Trophoblast cell (in vitro differentiated cells and primary cell): ENCODE data around the gene SSBP3.

Source experiments
- DNase-seq, 2 donors: peaks; one replicate each; pipeline ENCODE4 v3.0.0-alpha.2; 2016
- H2AFZ ChIP-seq: 2 replicates; pipeline ENCODE4 v1.6.1; 2013; ENCODE audit warnings: low read length, moderate library complexity, mild to moderate bottlenecking; ENCODE audit not compliant: insufficient read depth, poor library complexity
- H2AK5ac ChIP-seq: 2 replicates; pipeline ENCODE4 v1.6.1; 2013; ENCODE audit warnings: mild to moderate bottlenecking, low read length
- H2BK120ac ChIP-seq: 2 replicates; pipeline ENCODE4 v1.6.1; 2013; ENCODE audit warnings: low read length, mild to moderate bottlenecking, moderate library complexity; ENCODE audit not compliant: insufficient read depth, poor library complexity
- H2BK12ac ChIP-seq: 2 replicates; pipeline ENCODE4 v1.6.1; 2013; ENCODE audit warnings: mild to moderate bottlenecking, low read length, moderate library complexity
- H2BK5ac ChIP-seq: 2 replicates; pipeline ENCODE4 v1.6.1; 2013; ENCODE audit warnings: low read length, low read depth, moderate library complexity, mild to moderate bottlenecking; ENCODE audit not compliant: poor library complexity
- H3K14ac ChIP-seq: 2 replicates; pipeline ENCODE4 v1.6.1; 2013; ENCODE audit warnings: mild to moderate bottlenecking, low read length
- H3K18ac ChIP-seq: 2 replicates; pipeline ENCODE4 v1.6.1; 2013; ENCODE audit warnings: mild to moderate bottlenecking, low read length
- H3K23ac ChIP-seq: 2 replicates; pipeline ENCODE4 v1.6.1; 2013; ENCODE audit warnings: low read length
- H3K27ac ChIP-seq: 2 replicates; pipeline ENCODE4 v1.5.1; 2013; ENCODE audit warnings: low read depth, mild to moderate bottlenecking, inconsistent platforms, low read length, moderate library complexity
- H3K27me3 ChIP-seq: 2 replicates; pipeline ENCODE4 v1.6.1; 2013; ENCODE audit warnings: inconsistent platforms, mild to moderate bottlenecking, low read length, moderate library complexity; ENCODE audit not compliant: insufficient read depth
- H3K36me3 ChIP-seq, 2 experiments: 1 replicate in 1 of 2; 2 replicates in 1 of 2; pipeline ENCODE4 v1.6.1; 2013; ENCODE audit warnings: low read length in 2 of 2, mild to moderate bottlenecking in 2 of 2, moderate library complexity in 1 of 2; ENCODE audit not compliant: insufficient read depth in 2 of 2, control insufficient read depth in 1 of 2
- H3K4ac ChIP-seq: 2 replicates; pipeline ENCODE4 v1.6.1; 2013; ENCODE audit warnings: low read depth, mild to moderate bottlenecking, low read length, moderate library complexity
- H3K4me1 ChIP-seq, 2 experiments: 1 replicate in 1 of 2; 2 replicates in 1 of 2; pipeline ENCODE4 v1.6.1; 2013; ENCODE audit warnings: low read length in 2 of 2, mild to moderate bottlenecking in 2 of 2, moderate library complexity in 1 of 2; ENCODE audit not compliant: insufficient read depth in 2 of 2, control insufficient read depth in 1 of 2
- H3K4me2 ChIP-seq: 2 replicates; pipeline ENCODE4 v1.6.1; 2013; ENCODE audit warnings: inconsistent platforms, mild to moderate bottlenecking, low read length, moderate library complexity
- H3K4me3 ChIP-seq: 2 replicates; pipeline ENCODE4 v1.5.1; 2013; ENCODE audit warnings: mild to moderate bottlenecking, low read depth, low read length, inconsistent platforms
- H3K79me1 ChIP-seq: one replicate; pipeline ENCODE4 v1.6.1; 2013; ENCODE audit warnings: low read length
- H3K79me2 ChIP-seq: 2 replicates; pipeline ENCODE4 v1.6.1; 2013; ENCODE audit warnings: low read length, mild to moderate bottlenecking; ENCODE audit not compliant: control insufficient read depth, insufficient read depth, poor library complexity
- H3K9ac ChIP-seq: 2 replicates; pipeline ENCODE4 v1.6.1; 2013; ENCODE audit warnings: mild to moderate bottlenecking, low read length
- H3K9me3 ChIP-seq: 2 replicates; pipeline ENCODE4 v1.6.1; 2013; ENCODE audit warnings: low read depth, mild to moderate bottlenecking, control low read depth, inconsistent platforms, low read length; ENCODE audit not compliant: insufficient read depth
- H4K12ac ChIP-seq: 2 replicates; pipeline ENCODE4 v1.6.1; 2013; ENCODE audit warnings: low read depth, mild to moderate bottlenecking, low read length, moderate library complexity
- H4K8ac ChIP-seq: 2 replicates; pipeline ENCODE4 v1.6.1; 2013; ENCODE audit warnings: low read depth, mild to moderate bottlenecking, low read length, moderate library complexity
- H4K91ac ChIP-seq: one replicate; pipeline ENCODE4 v1.6.1; 2013; ENCODE audit warnings: low read depth, mild to moderate bottlenecking, low read length, moderate library complexity
- WGBS: extraction: QIAGEN DNeasy Blood & Tissue Kit; methylation state at CpG from one replicate; pipeline ENCODE4 v1.1.7; 2013; ENCODE audit warnings: missing lambda C conversion rate; ENCODE audit not compliant: insufficient read length, insufficient coverage; ENCODE audit errors: extremely low coverage; 5-methylcytosine and 5-hydroxymethylcytosine counted together

SSBP3 gene

GRCh38 chr1:54336116-54336515 lies 70.1 kb downstream of the SSBP3 start:
- peak overlapping the region; percentile 25 for H4K91ac ChIP-seq
- H3K18ac ChIP-seq, result peak overlapping the region; percentile 42
- no peaks in the 10 kb centered on the region for H3K9me3 ChIP-seq
- H2BK5ac ChIP-seq, result no peak overlapping the region
- peaks cover 4% of the 10 kb centered on the region for H3K79me2 ChIP-seq
- no peak for DNase-seq
- peak overlapping the region; percentile 28 for H2AK5ac ChIP-seq
- no peaks in the 10 kb centered on the region for H3K27me3 ChIP-seq
- H4K12ac ChIP-seq, result no peak overlapping the region
- peak overlapping the region; percentile 12 for H3K14ac ChIP-seq
- no peak overlapping the region for H3K23ac ChIP-seq
- H4K8ac ChIP-seq, result no peak overlapping the region
- H2AFZ ChIP-seq, result peak overlapping the region; percentile 25
- H3K4me2 ChIP-seq, result no peak overlapping the region
- WGBS, result no CpG with 5 or more reads among the region's 5 CpGs
- H3K9ac ChIP-seq, result no peak overlapping the region
- H3K4me3 ChIP-seq, result no peak overlapping the region
- H3K27ac ChIP-seq, result peak overlapping the region; percentile 4
- peak overlapping the region; percentile 30 for H2BK12ac ChIP-seq
- peak overlapping the region; percentile 17 for H3K4ac ChIP-seq
- peaks cover 40 to 48% of the 10 kb centered on the region in 2 experiments for H3K4me1 ChIP-seq
- peaks cover 10% of the 10 kb centered on the region for H3K79me1 ChIP-seq
- H2BK120ac ChIP-seq, result no peak overlapping the region
- H3K36me3 ChIP-seq, result peaks cover 6 to 13% of the 10 kb centered on the region in 2 experiments

GRCh38 chr1:54335755-54336108 lies 70.5 kb downstream of the SSBP3 start:
- H2BK5ac ChIP-seq, result peak overlapping the region; percentile 32
- peak; percentile 27 to 47 for DNase-seq
- no peaks in the 10 kb centered on the region for H3K9me3 ChIP-seq
- no peak overlapping the region for H3K9ac ChIP-seq
- H3K18ac ChIP-seq, result no peak overlapping the region
- peaks cover 36 to 46% of the 10 kb centered on the region in 2 experiments for H3K4me1 ChIP-seq
- H3K27me3 ChIP-seq, result no peaks in the 10 kb centered on the region
- peak overlapping the region; percentile 50 for H2BK120ac ChIP-seq
- H3K27ac ChIP-seq, result peak overlapping the region; percentile 87
- peaks cover 10% of the 10 kb centered on the region for H3K79me1 ChIP-seq
- H2AK5ac ChIP-seq, result no peak overlapping the region
- no peak overlapping the region for H3K4ac ChIP-seq
- H3K14ac ChIP-seq, result peak overlapping the region; percentile 43
- H4K8ac ChIP-seq, result peak overlapping the region; percentile 25
- H3K4me3 ChIP-seq, result no peak overlapping the region
- H3K23ac ChIP-seq, result no peak overlapping the region
- no CpG with 5 or more reads among the region's 7 CpGs for WGBS
- H3K79me2 ChIP-seq, result peaks cover 4% of the 10 kb centered on the region
- no peak overlapping the region for H2BK12ac ChIP-seq
- H4K91ac ChIP-seq, result peak overlapping the region; percentile 58
- H2AFZ ChIP-seq, result no peak overlapping the region
- no peak overlapping the region for H4K12ac ChIP-seq
- H3K4me2 ChIP-seq, result peak overlapping the region; percentile 32
- H3K36me3 ChIP-seq, result peaks cover 6 to 9% of the 10 kb centered on the region in 2 experiments

- no CpG with 5 or more reads among the region's 13 CpGs for WGBS
- H3K18ac ChIP-seq, result no peak overlapping the region
Measured at GRCh38 chr1:54335011-54335754, 71.0 kb downstream of the SSBP3 start.

DNA sequence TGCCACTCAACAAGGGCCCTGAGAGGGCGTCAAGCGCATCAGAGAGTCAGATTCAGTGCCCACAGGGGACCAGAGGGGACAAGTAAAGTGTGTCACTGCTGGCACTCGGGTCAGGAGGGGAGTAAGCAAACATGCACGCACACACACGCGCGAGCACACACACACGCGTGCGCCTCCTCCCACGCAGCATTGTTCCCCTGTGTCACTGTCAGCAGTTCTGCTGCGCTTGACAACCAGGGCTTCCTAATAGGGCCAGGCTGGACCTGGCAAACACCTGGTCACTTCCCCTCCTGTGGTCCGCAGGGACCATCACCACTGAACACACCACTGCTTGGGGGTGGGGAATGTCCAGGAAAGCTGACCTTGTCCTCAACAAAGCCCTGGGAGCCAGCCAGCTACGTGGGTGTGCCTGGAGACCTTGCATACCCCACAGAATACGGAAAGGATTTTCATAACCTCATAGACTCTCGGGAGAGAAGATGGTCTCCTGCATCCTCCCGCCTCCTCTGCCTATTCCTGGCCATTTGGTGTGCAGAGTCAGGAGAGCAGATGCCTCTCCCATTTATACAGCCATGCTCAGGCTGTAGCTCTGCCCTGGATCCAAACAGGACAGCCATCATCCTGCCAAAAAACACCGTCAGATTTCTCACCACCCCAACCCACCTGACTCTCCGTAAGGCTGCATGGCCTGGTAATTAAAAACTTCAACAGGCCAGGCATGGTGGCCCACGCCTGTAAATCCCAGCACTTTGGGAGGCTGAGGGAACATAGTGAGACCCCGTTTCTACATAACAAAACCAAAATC lies 73.2 kb downstream of the SSBP3 start:
- H3K4ac ChIP-seq, result peak overlapping the region; percentile 20
- no peak for DNase-seq
- peaks cover 37 to 57% of the 10 kb centered on the region in 2 experiments for H3K4me1 ChIP-seq
- peaks cover 7 to 10% of the 10 kb centered on the region in 2 experiments for H3K36me3 ChIP-seq
- H3K14ac ChIP-seq, result no peak overlapping the region
- H3K27ac ChIP-seq, result no peak overlapping the region
- no peak overlapping the region for H3K4me2 ChIP-seq
- H4K91ac ChIP-seq, result no peak overlapping the region
- H2BK120ac ChIP-seq, result no peak overlapping the region
- no CpG with 5 or more reads among the region's 21 CpGs for WGBS
- no peak overlapping the region for H2BK5ac ChIP-seq
- no peak overlapping the region for H3K18ac ChIP-seq
- peak overlapping the region; percentile 3 for H3K4me3 ChIP-seq
- H2AK5ac ChIP-seq, result no peak overlapping the region
- peaks cover 10% of the 10 kb centered on the region for H3K79me1 ChIP-seq
- H4K8ac ChIP-seq, result no peak overlapping the region
- no peak overlapping the region for H4K12ac ChIP-seq
- H3K27me3 ChIP-seq, result no peaks in the 10 kb centered on the region
- H3K9me3 ChIP-seq, result no peaks in the 10 kb centered on the region
- H3K79me2 ChIP-seq, result peaks cover 9% of the 10 kb centered on the region
- no peak overlapping the region for H2AFZ ChIP-seq
- no peak overlapping the region for H2BK12ac ChIP-seq
- H3K23ac ChIP-seq, result no peak overlapping the region
- no peak overlapping the region for H3K9ac ChIP-seq

More at GRCh38 chr1:54335011-54335754, 71.0 kb downstream of the SSBP3 start:
- Histone ChIP-seq H3K27me3 (no peaks in the 10 kb centered on the region), H3K4me1 (peaks cover 35 to 49% of the 10 kb centered on the region in 2 experiments), H3K4me2 (peak overlapping the region; percentile 32), H2BK5ac (peak overlapping the region; percentile 32), H3K4ac (peak overlapping the region; percentile 54), H2BK12ac (peak overlapping the region; percentile 7), H3K9ac (no peak overlapping the region), H3K79me1 (peaks cover 10% of the 10 kb centered on the region), H4K8ac (peak overlapping the region; percentile 25), H3K4me3 (no peak overlapping the region), H2BK120ac (peak overlapping the region; percentile 50), H3K79me2 (peaks cover 8% of the 10 kb centered on the region), H3K36me3 (peaks cover 6 to 8% of the 10 kb centered on the region in 2 experiments), H4K91ac (peak overlapping the region; percentile 58), H3K14ac (peak overlapping the region; percentile 43), H2AK5ac (no peak overlapping the region), H3K9me3 (no peaks in the 10 kb centered on the region), H3K23ac (no peak overlapping the region), H2AFZ (no peak overlapping the region), H4K12ac (no peak overlapping the region), H3K27ac (peak overlapping the region; percentile 87)
- no peak for DNase-seq
